H1 (cell line): Measurements from ENCODE around the gene YEATS2. TPM values are rescaled to one million over a fixed set of nuclear protein-coding genes. Genes with fewer than 3 reads are reported as not detected.

ENCODE experiments used
- CTCF ChIA-PET: fragments of 300-600 bp; sonication (Branson Sonifier 250); formaldehyde crosslinking; loops from one replicate; lab custom pipeline; 2021; ENCODE audit not compliant: partially characterized antibody; lab: Charles Lee
- POLR2A ChIA-PET: fragments of 300-600 bp; sonication (Branson Sonifier 250); formaldehyde crosslinking; loops from one replicate; lab custom pipeline; 2021; ENCODE audit warnings: inconsistent platforms; ENCODE audit not compliant: partially characterized antibody; lab: Charles Lee
- DNase-seq, 2 experiments: peaks; one replicate each; pipeline versions ENCODE4 v3.0.0 to v3.0.0-alpha.2; 2010 to 2022; ENCODE audit warnings: low spot score in 2 of 2, low read depth in 1 of 2, mixed read lengths in 1 of 2
- FAIRE-seq: peaks from 2 replicates; lab custom pipeline; 2011; peaks lifted over from hg19 to GRCh38; lab: Jason Lieb, UNC
- H2AFZ ChIP-seq: 2 replicates; pipeline ENCODE4 v1.8.1; 2012; ENCODE audit warnings: low read length, inconsistent platforms
- H2AK5ac ChIP-seq: 2 replicates; pipeline ENCODE4 v1.6.1; 2013; ENCODE audit warnings: low read depth, low read length
- H2BK120ac ChIP-seq: replicated peaks from 2 replicates; pipeline ENCODE3; 2013; ENCODE audit warnings: low read depth, low read length, inconsistent platforms
- H2BK12ac ChIP-seq: 2 replicates; pipeline ENCODE4 v1.6.1; 2013; ENCODE audit warnings: low read depth, low read length
- H2BK15ac ChIP-seq: 2 replicates; pipeline ENCODE4 v1.6.1; 2013; ENCODE audit warnings: low read length
- H2BK20ac ChIP-seq: 2 replicates; pipeline ENCODE4 v1.6.1; 2013; ENCODE audit warnings: low read length
- H2BK5ac ChIP-seq: 2 replicates; pipeline ENCODE4 v1.6.1; 2013; ENCODE audit warnings: low read depth, low read length
- H3K14ac ChIP-seq: 2 replicates; pipeline ENCODE4 v1.6.1; 2013; ENCODE audit warnings: inconsistent platforms; ENCODE audit not compliant: insufficient read length
- H3K18ac ChIP-seq: 2 replicates; pipeline ENCODE4 v1.6.1; 2013; ENCODE audit warnings: low read length; ENCODE audit errors: extremely low read depth
- H3K23ac ChIP-seq: 2 replicates; pipeline ENCODE4 v1.6.1; 2013; ENCODE audit warnings: inconsistent platforms; ENCODE audit not compliant: insufficient read length
- H3K23me2 ChIP-seq: 2 replicates; pipeline ENCODE4 v1.6.1; 2013; ENCODE audit warnings: low read depth, low read length
- H3K27ac ChIP-seq: 2 replicates; pipeline ENCODE4 v1.6.1; 2011; ENCODE audit warnings: low read depth, low read length, inconsistent platforms
- H3K27me3 ChIP-seq, 4 experiments: replicated peaks in 1 of 4; 1 replicate in 1 of 4; 2 replicates in 3 of 4; pipeline versions ENCODE4 v1.6.1 to v1.8.1; 2011 to 2013; ENCODE audit warnings: low read length in 3 of 4, mild to moderate bottlenecking in 3 of 4, inconsistent platforms in 2 of 4, mixed read lengths in 2 of 4, moderate library complexity in 1 of 4; ENCODE audit not compliant: control insufficient read depth in 3 of 4, insufficient read depth in 3 of 4; ENCODE audit errors: extremely low read depth in 1 of 4
- H3K36me3 ChIP-seq, 4 experiments: 2 replicates each; pipeline versions ENCODE4 v1.6.1 to v1.8.1; 2011 to 2013; ENCODE audit warnings: mild to moderate bottlenecking in 4 of 4, low read length in 3 of 4, moderate library complexity in 2 of 4, control low read depth in 1 of 4, inconsistent platforms in 1 of 4; ENCODE audit not compliant: insufficient read depth in 4 of 4, control insufficient read depth in 2 of 4
- H3K4ac ChIP-seq: replicated peaks from 2 replicates; pipeline ENCODE3; 2013; ENCODE audit warnings: low read length, low read depth, mixed read lengths, inconsistent platforms; ENCODE audit not compliant: insufficient read length
- H3K4me1 ChIP-seq, 4 experiments: replicated peaks in 1 of 4; 1 replicate in 1 of 4; 2 replicates in 3 of 4; pipeline versions ENCODE4 v1.6.1 to v1.8.1; 2011 to 2013; ENCODE audit warnings: low read length in 3 of 4, inconsistent platforms in 2 of 4, mixed read lengths in 1 of 4; ENCODE audit not compliant: insufficient read depth in 4 of 4, control insufficient read depth in 3 of 4
- H3K4me2 ChIP-seq, 2 experiments: 2 replicates each; pipeline versions ENCODE4 v1.6.1 to v1.8.1; 2011 to 2013; ENCODE audit warnings: low read depth in 2 of 2, low read length in 2 of 2, control low read depth in 1 of 2, inconsistent platforms in 1 of 2, mild to moderate bottlenecking in 1 of 2; ENCODE audit not compliant: insufficient read depth in 1 of 2
- H3K4me3 ChIP-seq, 4 experiments: fragments of 200-600, 300-600 bp in 1 of 4; sonication (generic), shearing (Covaris generic), sonication (Bioruptor Twin) in 1 of 4; 2 replicates each; pipeline versions ENCODE4 v1.5.1 to v1.8.1; 2011 to 2016; ENCODE audit warnings: low read length in 4 of 4, low read depth in 3 of 4, control low read depth in 2 of 4, inconsistent platforms in 2 of 4, mild to moderate bottlenecking in 2 of 4, mixed read lengths in 1 of 4, moderate library complexity in 1 of 4; ENCODE audit not compliant: insufficient read depth in 2 of 4; ENCODE audit errors: extremely low read depth in 1 of 4
- H3K56ac ChIP-seq: replicated peaks from 2 replicates; pipeline ENCODE3; 2013; ENCODE audit warnings: low read depth, mild to moderate bottlenecking, mixed read lengths, low read length, inconsistent platforms; ENCODE audit not compliant: insufficient read length
- H3K79me1 ChIP-seq: 2 replicates; pipeline ENCODE4 v1.6.1; 2013; ENCODE audit warnings: low read depth, low read length, control low read depth
- H3K79me2 ChIP-seq, 2 experiments: 2 replicates each; pipeline versions ENCODE4 v1.6.1 to v1.8.1; 2012 to 2013; ENCODE audit warnings: low read length in 2 of 2, mild to moderate bottlenecking in 2 of 2, inconsistent platforms in 1 of 2; ENCODE audit not compliant: insufficient read depth in 2 of 2, control insufficient read depth in 1 of 2
- H3K9ac ChIP-seq, 4 experiments: replicated peaks in 1 of 4; 1 replicate in 1 of 4; 2 replicates in 3 of 4; pipeline versions ENCODE4 v1.6.1 to v1.8.1; 2011 to 2013; ENCODE audit warnings: low read depth in 3 of 4, low read length in 3 of 4, control low read depth in 2 of 4, mild to moderate bottlenecking in 2 of 4, moderate library complexity in 2 of 4, inconsistent platforms in 1 of 4; ENCODE audit errors: extremely low read depth in 1 of 4
- H3K9me3 ChIP-seq, 2 experiments: 2 replicates each; pipeline versions ENCODE4 v1.6.1 to v1.8.1; 2012 to 2013; ENCODE audit warnings: mild to moderate bottlenecking in 2 of 2, moderate library complexity in 2 of 2, control low read depth in 1 of 2, inconsistent platforms in 1 of 2, low read depth in 1 of 2, low read length in 1 of 2, mixed read lengths in 1 of 2; ENCODE audit not compliant: insufficient read depth in 2 of 2
- H4K20me1 ChIP-seq, 2 experiments: replicated peaks in 1 of 2; 2 replicates each; pipeline versions ENCODE3 to v1.8.1; 2011 to 2013; ENCODE audit warnings: inconsistent platforms in 2 of 2, low read length in 2 of 2, mild to moderate bottlenecking in 1 of 2; ENCODE audit not compliant: insufficient read depth in 2 of 2, control insufficient read depth in 1 of 2
- H4K5ac ChIP-seq: 2 replicates; pipeline ENCODE4 v1.6.1; 2013; ENCODE audit warnings: low read length, low read depth, mixed read lengths, inconsistent platforms; ENCODE audit not compliant: insufficient read length
- H4K8ac ChIP-seq: 2 replicates; pipeline ENCODE4 v1.8.0; 2013; ENCODE audit warnings: mild to moderate bottlenecking, moderate library complexity, low read length, inconsistent platforms; ENCODE audit not compliant: insufficient read depth; ENCODE audit errors: extremely low read depth
- H4K91ac ChIP-seq: replicated peaks from 2 replicates; pipeline ENCODE3; 2013; ENCODE audit warnings: low read length, mixed read lengths, inconsistent platforms; ENCODE audit not compliant: insufficient read length
- BCL11A ChIP-seq, 2 experiments: IDR thresholded peaks; one replicate each; pipeline ENCODE4 v1.6.1; 2011; ENCODE audit warnings: low read depth in 2 of 2, low read length in 2 of 2, mild to moderate bottlenecking in 2 of 2
- CBX5 ChIP-seq: fragments of 300-800, 300-1000 bp; sonication (generic); IDR thresholded peaks from 2 replicates; pipeline ENCODE4 v1.7.1; 2016; ENCODE audit warnings: antibody characterized with exemption, low read length, low read depth
- EP300 ChIP-seq, 2 experiments: IDR thresholded peaks; 1 replicate in 1 of 2; 2 replicates in 1 of 2; pipeline ENCODE4 v1.6.1; 2011 to 2012; ENCODE audit warnings: low read depth in 2 of 2, low read length in 2 of 2, mild to moderate bottlenecking in 2 of 2, borderline replicate concordance in 1 of 2, inconsistent platforms in 1 of 2, moderate library complexity in 1 of 2
- JUND ChIP-seq: IDR thresholded peaks from 2 replicates; pipeline ENCODE4 v1.6.1; 2011; ENCODE audit warnings: mild to moderate bottlenecking, improper control_type of control experiment, low read length
- NRF1 ChIP-seq: IDR thresholded peaks from 2 replicates; pipeline ENCODE4 v1.6.1; 2011; ENCODE audit warnings: mild to moderate bottlenecking, low read depth, low read length, improper control_type of control experiment
- POU5F1 ChIP-seq: IDR thresholded peaks from 2 replicates; pipeline ENCODE4 v1.6.1; 2011; ENCODE audit warnings: low read depth, mild to moderate bottlenecking, low read length, moderate library complexity
- SIRT6 ChIP-seq: IDR thresholded peaks from one replicate; pipeline ENCODE4 v1.7.1; 2012; ENCODE audit warnings: low read length, inconsistent platforms
- TCF12 ChIP-seq: IDR thresholded peaks from 2 replicates; pipeline ENCODE4 v1.6.1; 2011; ENCODE audit warnings: low read depth, mild to moderate bottlenecking, low read length
- TEAD4 ChIP-seq: IDR thresholded peaks from 2 replicates; pipeline ENCODE4 v1.6.1; 2012; ENCODE audit warnings: low read depth, low read length, inconsistent platforms, mixed read lengths
- WGBS, 2 experiments: shearing (Covaris generic) in 1 of 2; methylation state at CpG; one replicate each; pipeline versions ENCODE4 v1.1.6 to v1.1.7; 2013 to 2015; ENCODE audit warnings: low lambda C conversion rate in 2 of 2, mixed read lengths in 2 of 2, inconsistent platforms in 1 of 2, low coverage in 1 of 2, missing lambda C conversion rate in 1 of 2; ENCODE audit not compliant: insufficient replicate concordance in 2 of 2, insufficient coverage in 1 of 2, insufficient read length in 1 of 2; ENCODE audit errors: extremely low coverage in 1 of 2, missing lambda C conversion rate in 1 of 2; 5-methylcytosine and 5-hydroxymethylcytosine counted together
- polyA plus RNA-seq, 7 experiments: library from polyadenylated mRNA; depleted of rRNA in 3 of 7; stranded (reverse) in 5 of 7; unstranded in 2 of 7; fragments of >200 nt in 5 of 7; fragments of 200-250 nt in 2 of 7; gene quantifications; 1 replicate in 5 of 7; 2 replicates in 1 of 7; 4 replicates in 1 of 7; pipeline versions ENCODE4 v1.2.1 to v1.2.3, GENCODE V29; 2011 to 2013; ENCODE audit warnings: missing spikeins in 2 of 7, mixed read lengths in 2 of 7
- total RNA-seq: library from RNA; stranded (reverse); fragmentation: NEBNext Ultra II Directional; extraction: Animal tissue kit (Norgen Biotek cat#: 25700); gene quantifications from 2 replicates; pipeline ENCODE4 v1.2.1, GENCODE V29; 2021

Gene YEATS2
- total and polyA plus RNA-seq, 2 of the 8 experiments (the other 6 are each of a cell fraction or from before 2014, with no cell fraction given): 35.3 to 53.7 TPM

DNA sequence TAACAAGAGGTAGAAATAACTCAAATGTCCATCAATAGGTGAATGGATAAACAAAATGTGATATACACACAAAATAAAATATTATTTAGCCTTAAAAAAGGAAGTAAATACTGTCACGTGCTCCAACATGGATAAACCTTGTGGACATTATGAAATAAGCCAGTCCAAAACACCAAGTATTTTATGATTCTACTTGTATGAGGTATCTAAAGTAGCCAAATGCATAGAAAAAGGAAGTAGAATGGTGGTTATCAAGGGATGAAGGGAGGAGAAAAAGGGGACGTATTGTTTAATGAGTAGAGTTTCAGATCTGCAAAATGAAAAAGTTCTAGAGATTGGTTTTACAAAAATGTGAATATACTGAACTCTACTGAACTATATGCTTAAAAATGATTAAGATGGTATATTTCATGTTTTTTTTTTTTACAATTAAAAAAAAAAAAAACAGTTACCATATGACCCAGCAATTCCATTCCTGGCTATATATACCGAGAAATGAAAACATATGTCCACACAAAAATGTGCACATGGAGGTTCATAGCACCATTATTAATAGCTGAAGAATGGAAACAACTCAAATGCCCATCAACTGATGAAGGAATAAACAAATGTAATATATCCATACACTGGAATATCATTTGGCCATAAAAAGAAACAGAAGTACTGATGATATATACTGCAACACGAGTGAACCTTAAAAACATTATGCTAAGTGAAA lies 156.9 kb downstream of the YEATS2 start:
- CTCF ChIA-PET: no interaction called here
- no peak overlapping the region for H2BK5ac ChIP-seq

More for the DNA sequence above, 156.9 kb downstream of the YEATS2 start:
- H2AFZ ChIP-seq: no peak overlapping the region
- H3K4me2 ChIP-seq: no peak overlapping the region
- POLR2A ChIA-PET: no interaction called here
- no peaks in the 10 kb centered on the region for H3K23me2 ChIP-seq
- H4K91ac ChIP-seq: no peak overlapping the region
- no peak overlapping the region for H3K9ac ChIP-seq
- FAIRE-seq (no peak), DNase-seq (no peak)
- H3K36me3 ChIP-seq: peaks cover 7 to 33% (median 19%) of the 10 kb centered on the region in 4 experiments
- H4K5ac ChIP-seq: no peak overlapping the region
- no peak overlapping the region for H4K8ac ChIP-seq
- TF ChIP-seq TCF12 (no peak), EP300 (IDR thresholded peaks at IDR 0.05; ENCODE audit: borderline replicate concordance in 1 of 2, low read depth in 2 of 2, low read length in 2 of 2) (no peak), CBX5 (no peak), JUND (no peak), NRF1 (no peak), POU5F1 (no peak), BCL11A (IDR thresholded peaks at IDR 0.05; ENCODE audit: low read depth in 2 of 2, low read length in 2 of 2) (no peak), SIRT6 (no peak), TEAD4 (no peak)
- no peak overlapping the region for H3K4me3 ChIP-seq
- no peak overlapping the region for H2AK5ac ChIP-seq
- no peaks in the 10 kb centered on the region for H4K20me1 ChIP-seq
- H3K79me2 ChIP-seq: no peaks in the 10 kb centered on the region
- no peak overlapping the region for H2BK20ac ChIP-seq
- no peak overlapping the region for H2BK120ac ChIP-seq
- H3K9me3 ChIP-seq: no peaks in the 10 kb centered on the region
- no peaks in the 10 kb centered on the region for H3K4me1 ChIP-seq
- no peak overlapping the region for H2BK12ac ChIP-seq
- no peak overlapping the region for H3K56ac ChIP-seq
- no peak overlapping the region for H3K14ac ChIP-seq
- H3K4ac ChIP-seq: no peak overlapping the region
- H2BK15ac ChIP-seq: no peak overlapping the region
- H3K27ac ChIP-seq: no peak overlapping the region
- no peaks in the 10 kb centered on the region for H3K27me3 ChIP-seq
- no peaks in the 10 kb centered on the region for H3K79me1 ChIP-seq
- WGBS, 2 experiments: 82 to 100% methylated on average over 1 to 4 of the region's 4 CpGs
- no peak overlapping the region for H3K18ac ChIP-seq
- H3K23ac ChIP-seq: no peak overlapping the region
